ENCODE data around the gene GLRX5.

GRCh38 chr14:95509495-95509894, 25.4 kb upstream of the GLRX5 start:
- TF ChIP-seq CTCF (IDR thresholded peaks at IDR 0.05 in 4 of 5, conservative IDR thresholded peaks at IDR 0.05 in 1 of 5) (no peak), POLR2A (IDR thresholded peaks at IDR 0.05) (no peak)

Data from gastrocnemius medialis (tissue), 4 donors.